Thyroid gland (tissue), 4 donors: Measurements from ENCODE around the gene ASCL5. TPM values are rescaled to one million over a fixed set of nuclear protein-coding genes. Genes with fewer than 3 reads are reported as not detected.
A peak's percentile ranks its signal among the peaks of the same experiment; 100 is the strongest.

Source experiments
- DNase-seq, 2 donors: peaks; one replicate each; pipeline ENCODE4 v3.0.0-alpha.2; 2019
- H3K27ac ChIP-seq, 3 donors: fragments of 200-600 bp; sonication (generic); 1 replicate in 2 of 3; 2 replicates in 1 of 3; pipeline ENCODE4 v1.5.1; 2016 to 2019; ENCODE audit warnings: mild to moderate bottlenecking in 1 of 3, moderate library complexity in 1 of 3
- H3K27me3 ChIP-seq: fragments of 200-600 bp; sonication (generic); one replicate; pipeline ENCODE4 v1.5.1; 2019
- H3K36me3 ChIP-seq, 2 donors: fragments of 200-600 bp; sonication (generic); one replicate each; pipeline ENCODE4 v1.5.1; 2016 to 2019
- H3K4me1 ChIP-seq, 2 donors: fragments of 200-600 bp; sonication (generic); one replicate each; pipeline ENCODE4 v1.5.1; 2017 to 2019
- H3K4me3 ChIP-seq, 3 donors: fragments of 200-600 bp; sonication (generic); replicated peaks in 1 of 3; 1 replicate in 2 of 3; 2 replicates in 1 of 3; pipeline ENCODE4 v1.5.1; 2016; ENCODE audit warnings: mild to moderate bottlenecking in 1 of 3
- H3K9me3 ChIP-seq: fragments of 200-600 bp; sonication (generic); one replicate; pipeline ENCODE4 v1.5.1; 2017
- CTCF ChIP-seq, 6 experiments: fragments of 200-600 bp in 3 of 6; fragments of 450-650 bp in 3 of 6; sonication (generic) in 3 of 6; IDR thresholded peaks; one replicate each; pipeline ENCODE4 v1.5.1; 2016 to 2019; ENCODE audit warnings: antibody characterized with exemption in 6 of 6, mild to moderate bottlenecking in 2 of 6, inconsistent platforms in 1 of 6, moderate library complexity in 1 of 6
- POLR2A ChIP-seq, 2 donors: fragments of 450-650 bp; IDR thresholded peaks; one replicate each; pipeline ENCODE4 v1.6.1; 2017; ENCODE audit warnings: antibody characterized with exemption in 2 of 2, mild to moderate bottlenecking in 2 of 2, moderate library complexity in 1 of 2
- WGBS, 2 donors: methylation state at CpG; one replicate each; pipeline ENCODE4 v1.1.5; 2017; 5-methylcytosine and 5-hydroxymethylcytosine counted together
- intact Hi-C: fragments of 100-400 bp; cut with DNase I; formaldehyde crosslinking; loops from one replicate; pipeline ENCODE4 v1.15.1; 2023
- total RNA-seq, 4 donors: library from RNA; depleted of rRNA; stranded (reverse); fragments of >200 nt; gene quantifications; one replicate each; pipeline ENCODE4 v1.2.3, GENCODE V29; 2016

The ASCL5 gene
- total RNA-seq, 4 donors from 2014 or later: not detected

DNA sequence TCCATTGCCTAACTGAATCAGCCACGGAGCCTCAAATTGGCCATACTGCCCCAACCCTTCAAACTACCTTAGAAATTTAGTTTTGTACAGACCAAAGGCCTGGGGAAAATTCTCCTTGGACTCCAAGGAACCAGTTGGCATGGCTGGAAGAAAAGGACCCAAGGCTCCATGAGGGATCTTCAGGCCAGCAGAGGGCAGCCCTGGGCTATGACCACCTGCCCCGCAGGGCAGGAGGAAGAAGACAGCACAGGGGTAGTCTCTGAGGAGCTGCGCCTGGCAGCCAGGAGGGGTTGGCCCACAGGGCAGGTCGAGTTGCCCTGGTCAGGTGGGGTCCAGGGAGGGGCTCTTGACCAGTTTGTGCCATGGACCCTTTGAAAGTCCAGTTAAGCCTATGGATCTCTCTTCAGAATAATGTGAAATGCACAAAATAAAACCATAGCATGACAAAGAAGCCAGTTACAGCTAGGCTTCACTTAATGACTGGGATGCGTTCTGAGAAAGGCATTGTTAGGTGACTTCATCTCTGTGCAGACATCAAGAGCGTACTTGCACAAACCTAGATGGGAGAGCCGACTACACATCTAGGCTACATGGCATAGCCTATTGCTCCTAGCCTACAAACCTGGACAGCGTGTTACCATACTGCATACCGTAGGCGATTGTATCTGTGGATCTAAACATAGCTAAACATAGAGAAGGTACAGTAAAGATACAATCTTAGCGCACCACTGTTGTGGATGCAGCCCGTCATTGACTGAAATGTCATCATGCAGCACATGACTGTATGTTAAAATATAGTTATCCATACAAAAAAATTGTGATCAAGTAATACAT lies 40.9 kb downstream of the ASCL5 start:
- TF ChIP-seq POLR2A (IDR thresholded peaks at IDR 0.05) (no peak), CTCF (IDR thresholded peaks at IDR 0.05) (peak in 5 of 6 experiments; percentile 14 to 63 (median 52))
- 66 to 88% methylated on average over 9 to 12 of the region's 12 CpGs for WGBS, 2 donors
- intact Hi-C loops: no loop called here
- Histone ChIP-seq H3K27me3 (no peaks in the 10 kb centered on the region), H3K9me3 (no peaks in the 10 kb centered on the region), H3K27ac (no peak overlapping the region), H3K4me3 (no peak overlapping the region), H3K36me3 (no peaks in the 10 kb centered on the region), H3K4me1 (no peaks in the 10 kb centered on the region)
- peak; percentile 64 to 69 for DNase-seq

DNA sequence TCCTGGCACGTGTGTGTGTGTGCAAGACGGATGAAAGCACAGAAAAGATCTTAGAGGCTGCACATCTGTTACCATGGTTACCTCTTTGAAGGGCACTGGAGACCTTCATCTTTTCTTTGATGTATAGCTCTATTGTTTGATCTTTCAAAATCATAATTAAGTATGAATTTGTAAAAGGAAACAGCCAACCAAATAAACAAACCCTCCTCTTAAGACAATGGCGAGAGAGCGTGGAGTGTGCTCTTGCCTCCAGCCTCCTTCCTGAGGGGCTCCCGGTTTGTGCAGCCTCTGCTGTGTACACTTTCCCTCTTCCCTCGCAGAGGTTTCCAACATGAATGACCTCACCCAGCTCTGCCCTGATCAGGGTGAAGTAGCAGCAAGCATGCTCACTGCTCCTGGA lies 42.7 kb downstream of the ASCL5 start:
- no peaks in the 10 kb centered on the region for H3K9me3 ChIP-seq
- no peak for DNase-seq
- no peak for TF ChIP-seq CTCF (IDR thresholded peaks at IDR 0.05)
- TF ChIP-seq POLR2A (IDR thresholded peaks at IDR 0.05): no peak
- 45 to 57% methylated on average over 6 of the region's 6 CpGs for WGBS, 2 donors
- no peak overlapping the region for H3K4me3 ChIP-seq
- H3K27ac ChIP-seq: no peak overlapping the region
- H3K36me3 ChIP-seq: no peaks in the 10 kb centered on the region
- intact Hi-C loops: no loop called here
- no peaks in the 10 kb centered on the region for H3K27me3 ChIP-seq
- H3K4me1 ChIP-seq: no peaks in the 10 kb centered on the region

DNA sequence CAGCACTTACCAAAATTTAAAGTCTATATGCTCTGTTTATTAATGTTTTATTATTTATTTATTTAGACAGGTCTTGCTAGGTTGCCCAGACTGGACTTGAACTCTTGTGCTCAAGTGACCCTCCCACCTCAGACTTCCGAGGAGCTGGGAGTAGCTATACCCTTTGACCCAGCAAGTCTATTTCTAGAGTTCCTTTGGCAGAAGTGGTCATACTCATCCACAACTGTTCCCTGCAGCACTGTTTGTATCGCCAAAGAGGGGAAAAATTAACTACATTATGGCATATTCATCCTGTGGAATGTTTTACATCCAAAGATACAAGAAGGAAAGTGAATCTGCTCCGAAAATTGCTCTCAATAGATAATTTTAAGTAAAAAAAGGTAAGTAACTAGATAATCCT lies 43.2 kb downstream of the ASCL5 start:
- DNase-seq: no peak
- intact Hi-C loops: no loop called here
- H3K4me3 ChIP-seq: no peak overlapping the region
- no peak overlapping the region for H3K27ac ChIP-seq
- no peaks in the 10 kb centered on the region for H3K9me3 ChIP-seq
- H3K4me1 ChIP-seq: no peaks in the 10 kb centered on the region
- no peaks in the 10 kb centered on the region for H3K36me3 ChIP-seq
- no peak for TF ChIP-seq CTCF (IDR thresholded peaks at IDR 0.05)
- WGBS, 2 donors: 60 to 64% methylated on average over 3 of the region's 3 CpGs
- no peaks in the 10 kb centered on the region for H3K27me3 ChIP-seq

- H3K4me3 ChIP-seq: no peak overlapping the region
- TF ChIP-seq CTCF (IDR thresholded peaks at IDR 0.05): no peak
- no peak for TF ChIP-seq POLR2A (IDR thresholded peaks at IDR 0.05)
- 89 to 92% methylated on average over 3 of the region's 3 CpGs for WGBS, 2 donors
- intact Hi-C loops: no loop called here
- H3K27ac ChIP-seq: no peak overlapping the region
- H3K27me3 ChIP-seq: no peaks in the 10 kb centered on the region
- H3K9me3 ChIP-seq: no peaks in the 10 kb centered on the region
- no peaks in the 10 kb centered on the region for H3K4me1 ChIP-seq
- DNase-seq: no peak
- no peaks in the 10 kb centered on the region for H3K36me3 ChIP-seq
Observed at GRCh38 chr1:201080135-201080534, 46.8 kb downstream of the ASCL5 start.

- Histone ChIP-seq H3K4me1 (no peaks in the 10 kb centered on the region), H3K9me3 (no peaks in the 10 kb centered on the region), H3K27me3 (no peaks in the 10 kb centered on the region), H3K27ac (no peak overlapping the region), H3K36me3 (no peaks in the 10 kb centered on the region), H3K4me3 (no peak overlapping the region)
- intact Hi-C loops: no loop called here
- no peak for DNase-seq
- no peak for TF ChIP-seq CTCF (IDR thresholded peaks at IDR 0.05)
- no peak for TF ChIP-seq POLR2A (IDR thresholded peaks at IDR 0.05)
- 93 to 94% methylated on average over 12 to 16 of the region's 17 CpGs for WGBS, 2 donors
Observed at GRCh38 chr1:201077736-201078135, 49.2 kb downstream of the ASCL5 start.
